Immature natural killer cell (primary cell): ENCODE data around the gene SLC4A2. TPM values are rescaled to one million over a fixed set of nuclear protein-coding genes. Genes with fewer than 3 reads are reported as not detected.
"Not testable (repeated sequence)": the region's sequence is repeated elsewhere in the genome, so short reads cannot be mapped to it uniquely, and the experiment has no call there.

ENCODE experiments used
- DNase-seq, 3 donors: peaks; one replicate each; pipeline ENCODE4 v3.0.0; 2022; ENCODE audit warnings: mixed read lengths in 1 of 3
- H3K27ac Mint-ChIP-seq, 6 donors: one replicate each; pipeline ENCODE4 v1.8.0; 2020; ENCODE audit warnings: mixed read lengths in 6 of 6, mild to moderate bottlenecking in 5 of 6, inconsistent platforms in 4 of 6, moderate library complexity in 3 of 6
- H3K27me3 Mint-ChIP-seq, 3 donors: one replicate each; pipeline ENCODE4 v1.8.0; 2020 to 2021; ENCODE audit warnings: low read depth in 3 of 3, mild to moderate bottlenecking in 3 of 3, mixed read lengths in 3 of 3, moderate library complexity in 3 of 3, inconsistent platforms in 1 of 3
- H3K36me3 Mint-ChIP-seq, 3 donors: one replicate each; pipeline ENCODE4 v1.8.0; 2020; ENCODE audit warnings: mixed read lengths in 3 of 3, inconsistent platforms in 2 of 3, mild to moderate bottlenecking in 2 of 3
- H3K4me1 Mint-ChIP-seq, 2 donors: one replicate each; pipeline ENCODE4 v1.8.0; 2020; ENCODE audit warnings: inconsistent platforms in 2 of 2, mild to moderate bottlenecking in 2 of 2, mixed read lengths in 2 of 2, moderate library complexity in 1 of 2
- H3K4me3 Mint-ChIP-seq, 5 donors: one replicate each; pipeline ENCODE4 v1.8.0; 2020; ENCODE audit warnings: mild to moderate bottlenecking in 5 of 5, mixed read lengths in 5 of 5, inconsistent platforms in 3 of 5, moderate library complexity in 3 of 5
- H3K9me3 Mint-ChIP-seq, 6 donors: one replicate each; pipeline ENCODE4 v1.8.0; 2020; ENCODE audit warnings: mild to moderate bottlenecking in 6 of 6, mixed read lengths in 6 of 6, inconsistent platforms in 4 of 6, moderate library complexity in 3 of 6
- polyA plus RNA-seq, 3 donors: library from polyadenylated mRNA; unstranded; fragments of 300-500 nt; fragmentation: Illumina TruSeq; gene quantifications; one replicate each; pipeline ENCODE4 v1.2.3, GENCODE V29; 2021

Gene SLC4A2, protein sequence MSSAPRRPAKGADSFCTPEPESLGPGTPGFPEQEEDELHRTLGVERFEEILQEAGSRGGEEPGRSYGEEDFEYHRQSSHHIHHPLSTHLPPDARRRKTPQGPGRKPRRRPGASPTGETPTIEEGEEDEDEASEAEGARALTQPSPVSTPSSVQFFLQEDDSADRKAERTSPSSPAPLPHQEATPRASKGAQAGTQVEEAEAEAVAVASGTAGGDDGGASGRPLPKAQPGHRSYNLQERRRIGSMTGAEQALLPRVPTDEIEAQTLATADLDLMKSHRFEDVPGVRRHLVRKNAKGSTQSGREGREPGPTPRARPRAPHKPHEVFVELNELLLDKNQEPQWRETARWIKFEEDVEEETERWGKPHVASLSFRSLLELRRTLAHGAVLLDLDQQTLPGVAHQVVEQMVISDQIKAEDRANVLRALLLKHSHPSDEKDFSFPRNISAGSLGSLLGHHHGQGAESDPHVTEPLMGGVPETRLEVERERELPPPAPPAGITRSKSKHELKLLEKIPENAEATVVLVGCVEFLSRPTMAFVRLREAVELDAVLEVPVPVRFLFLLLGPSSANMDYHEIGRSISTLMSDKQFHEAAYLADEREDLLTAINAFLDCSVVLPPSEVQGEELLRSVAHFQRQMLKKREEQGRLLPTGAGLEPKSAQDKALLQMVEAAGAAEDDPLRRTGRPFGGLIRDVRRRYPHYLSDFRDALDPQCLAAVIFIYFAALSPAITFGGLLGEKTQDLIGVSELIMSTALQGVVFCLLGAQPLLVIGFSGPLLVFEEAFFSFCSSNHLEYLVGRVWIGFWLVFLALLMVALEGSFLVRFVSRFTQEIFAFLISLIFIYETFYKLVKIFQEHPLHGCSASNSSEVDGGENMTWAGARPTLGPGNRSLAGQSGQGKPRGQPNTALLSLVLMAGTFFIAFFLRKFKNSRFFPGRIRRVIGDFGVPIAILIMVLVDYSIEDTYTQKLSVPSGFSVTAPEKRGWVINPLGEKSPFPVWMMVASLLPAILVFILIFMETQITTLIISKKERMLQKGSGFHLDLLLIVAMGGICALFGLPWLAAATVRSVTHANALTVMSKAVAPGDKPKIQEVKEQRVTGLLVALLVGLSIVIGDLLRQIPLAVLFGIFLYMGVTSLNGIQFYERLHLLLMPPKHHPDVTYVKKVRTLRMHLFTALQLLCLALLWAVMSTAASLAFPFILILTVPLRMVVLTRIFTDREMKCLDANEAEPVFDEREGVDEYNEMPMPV
- 10 to 100 TPM in 2 of 3 donors, 1 to 10 TPM in 1; 6.7 to 19.8 (median 10.9) TPM for polyA plus RNA-seq

DNA sequence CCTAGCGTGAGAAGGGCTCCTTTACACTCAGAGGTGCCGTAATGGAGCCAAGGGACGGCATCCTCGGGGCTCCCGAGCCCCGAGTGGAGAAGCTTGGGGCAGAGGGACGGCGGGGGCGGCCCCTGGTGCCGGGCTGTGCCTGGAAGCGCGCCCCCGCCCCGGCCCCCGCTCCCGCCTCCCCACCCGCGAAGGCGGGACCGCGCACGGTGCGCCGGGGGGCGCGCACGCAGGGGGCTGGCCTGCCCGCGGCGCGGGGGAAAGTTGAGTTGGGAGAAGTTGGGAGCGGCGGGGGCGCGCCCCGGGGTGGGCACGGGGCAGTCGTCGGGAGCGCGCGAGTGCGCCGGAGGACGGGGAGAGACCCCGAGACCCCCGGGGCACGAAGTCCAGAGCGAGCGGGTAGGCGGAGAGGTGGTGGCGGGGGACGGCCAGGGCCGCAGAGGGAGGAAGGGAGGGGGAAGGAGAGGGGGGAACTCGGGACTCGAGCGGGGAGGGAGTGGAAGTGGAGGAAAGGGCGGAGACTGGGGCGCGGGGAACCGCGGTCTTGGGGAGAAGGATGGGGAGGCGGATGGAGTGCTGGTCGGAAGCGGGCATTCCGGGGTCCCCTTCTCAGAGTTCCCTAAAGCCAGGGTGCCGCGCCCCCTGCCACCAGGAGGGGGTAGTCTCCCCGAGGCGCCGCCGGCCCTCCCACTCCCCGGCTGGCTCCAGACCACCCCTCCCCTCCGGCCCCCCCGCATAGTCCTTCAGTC lies at the start of gene SLC4A2:
SLC4A2 (plus strand) TSS at position 223 of the 746 bp plus-strand sequence. CDS start 2,399 bp downstream, outside the sequence.
- H3K36me3 Mint-ChIP-seq: peaks cover 0 to 3% (median 0%) of the 10 kb centered on the region in 3 donors
- H3K4me1 Mint-ChIP-seq: peaks cover 34 to 42% of the 10 kb centered on the region in 2 donors
- peak; percentile 77 to 80 (median 78) for DNase-seq
- H3K27me3 Mint-ChIP-seq: peaks cover 0 to 6% (median 3%) of the 10 kb centered on the region in 3 donors
- H3K27ac Mint-ChIP-seq: peak within 1 kb of the TSS; percentile 85 to 97 (median 95)
- peak within 1 kb of the TSS; percentile 92 to 95 (median 92) for H3K4me3 Mint-ChIP-seq
- no peaks in the 10 kb centered on the region for H3K9me3 Mint-ChIP-seq

DNA sequence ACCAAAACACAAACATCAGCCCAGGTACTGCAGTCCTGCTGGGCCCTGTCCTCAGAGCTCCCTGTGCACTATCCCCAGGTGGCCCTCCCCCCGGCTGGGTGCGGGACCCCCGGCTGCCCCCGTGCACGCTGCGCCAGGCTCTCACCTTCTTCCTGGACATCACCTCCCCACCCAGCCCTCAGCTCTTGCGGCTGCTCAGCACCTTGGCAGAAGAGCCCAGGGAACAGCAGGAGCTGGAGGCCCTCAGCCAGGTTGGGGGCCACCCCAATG lies 49.4 kb upstream of the SLC4A2 start:
- peak overlapping the region in 2 of 5 donors; percentile 70 to 80 for H3K4me3 Mint-ChIP-seq
- H3K36me3 Mint-ChIP-seq: no peaks in the 10 kb centered on the region
- peaks cover 13 to 29% (median 29%) of the 10 kb centered on the region in 3 donors for H3K27me3 Mint-ChIP-seq
- peak overlapping the region; percentile 93 to 98 (median 96) for H3K27ac Mint-ChIP-seq
- DNase-seq: no peak
- peaks cover 0 to 2% (median 0%) of the 10 kb centered on the region in 6 donors for H3K9me3 Mint-ChIP-seq
- peaks cover 72 to 79% of the 10 kb centered on the region in 2 donors for H3K4me1 Mint-ChIP-seq

DNA sequence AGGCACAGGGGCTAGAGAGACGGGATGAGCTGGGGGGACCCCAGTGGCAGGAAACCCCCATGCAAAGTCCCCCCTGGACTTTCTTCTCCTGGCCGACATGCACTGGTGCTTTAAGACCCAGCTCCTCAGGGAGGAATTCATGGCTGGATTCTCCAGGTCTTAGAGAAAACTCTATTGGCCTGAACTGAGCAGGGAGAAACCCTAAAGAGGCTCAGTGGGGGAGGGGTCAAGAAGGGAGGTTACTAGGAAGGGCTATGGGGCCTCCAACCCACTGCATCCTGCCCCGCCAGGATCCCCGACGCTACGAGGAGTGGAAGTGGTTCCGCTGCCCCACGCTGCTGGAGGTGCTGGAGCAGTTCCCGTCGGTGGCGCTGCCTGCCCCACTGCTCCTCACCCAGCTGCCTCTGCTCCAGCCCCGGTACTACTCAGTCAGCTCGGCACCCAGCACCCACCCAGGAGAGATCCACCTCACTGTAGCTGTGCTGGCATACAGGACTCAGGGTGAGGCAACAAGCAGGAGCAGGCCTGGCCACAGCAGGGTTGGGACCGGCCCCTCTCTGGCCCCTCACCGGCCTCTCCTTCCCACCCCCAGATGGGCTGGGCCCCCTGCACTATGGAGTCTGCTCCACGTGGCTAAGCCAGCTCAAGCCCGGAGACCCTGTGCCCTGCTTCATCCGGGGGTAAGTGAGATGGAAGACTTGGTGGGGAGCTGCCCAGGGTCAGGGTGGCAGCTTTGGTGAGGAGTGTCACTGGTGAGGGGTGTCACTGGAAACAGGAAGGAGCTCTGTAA lies 48.9 kb upstream of the SLC4A2 start:
- H3K4me1 Mint-ChIP-seq: peaks cover 77 to 84% of the 10 kb centered on the region in 2 donors
- peak; percentile 76 to 79 (median 76) for DNase-seq
- H3K27me3 Mint-ChIP-seq: peaks cover 18 to 34% (median 27%) of the 10 kb centered on the region in 3 donors

DNA sequence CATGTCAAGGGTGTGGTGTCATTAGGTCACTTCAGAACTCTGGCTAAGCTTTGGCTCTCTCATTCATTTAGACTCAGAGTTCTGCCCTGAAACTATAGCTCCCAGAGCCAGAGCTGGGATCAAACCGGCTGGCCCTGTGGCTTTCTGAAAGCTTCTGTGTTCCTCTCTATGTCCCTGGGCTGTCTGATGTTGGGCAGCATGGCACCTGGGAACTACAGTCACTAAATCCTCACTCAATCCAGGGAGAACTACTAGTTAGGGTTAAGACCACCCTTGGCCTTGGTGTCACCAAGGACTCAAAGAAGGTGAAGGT lies 48.3 kb upstream of the SLC4A2 start:
- DNase-seq: no peak
- Mint-ChIP-seq H3K36me3 (no peaks in the 10 kb centered on the region), H3K27me3 (peaks cover 18 to 36% (median 28%) of the 10 kb centered on the region in 3 donors), H3K27ac (peak overlapping the region; percentile 93 to 98 (median 96)), H3K9me3 (peaks cover 0 to 2% (median 0%) of the 10 kb centered on the region in 6 donors), H3K4me3 (peak overlapping the region; percentile 70 to 82 (median 79)), H3K4me1 (peaks cover 78 to 82% of the 10 kb centered on the region in 2 donors)

More for the DNA sequence above, 48.9 kb upstream of the SLC4A2 start:
- Mint-ChIP-seq H3K27ac (peak overlapping the region; percentile 93 to 98 (median 96)), H3K9me3 (peaks cover 0 to 2% (median 0%) of the 10 kb centered on the region in 6 donors), H3K4me3 (peak overlapping the region; percentile 70 to 82 (median 79)), H3K36me3 (no peaks in the 10 kb centered on the region)

DNA sequence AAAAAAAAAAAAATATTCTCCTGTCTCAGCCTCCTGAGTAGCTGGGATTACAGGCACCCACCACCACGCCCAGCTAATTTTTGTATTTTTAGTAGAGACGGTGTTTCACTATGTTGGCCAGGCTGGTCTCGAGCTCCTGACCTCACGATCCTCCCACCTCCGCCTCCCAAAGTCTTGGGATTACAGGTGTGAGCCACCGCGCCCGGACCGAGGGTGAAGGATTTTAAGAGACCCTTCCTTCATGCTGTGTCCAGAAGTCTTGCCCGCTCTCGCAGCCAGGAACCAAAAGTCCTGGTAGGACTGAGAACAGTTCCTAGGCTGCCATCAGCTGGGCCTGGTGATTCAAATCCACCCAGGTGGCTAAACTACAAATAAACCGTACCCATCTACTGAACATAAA lies 47.8 kb upstream of the SLC4A2 start:
- peaks cover 22 to 36% (median 30%) of the 10 kb centered on the region in 3 donors for H3K27me3 Mint-ChIP-seq
- H3K9me3 Mint-ChIP-seq, H3K36me3 Mint-ChIP-seq, DNase-seq: not testable (repeated sequence)
- peak overlapping the region; percentile 72 to 98 (median 95) for H3K27ac Mint-ChIP-seq
- peak overlapping the region; percentile 43 to 75 (median 57) for H3K4me3 Mint-ChIP-seq
- peaks cover 73 to 80% of the 10 kb centered on the region in 2 donors for H3K4me1 Mint-ChIP-seq

DNA sequence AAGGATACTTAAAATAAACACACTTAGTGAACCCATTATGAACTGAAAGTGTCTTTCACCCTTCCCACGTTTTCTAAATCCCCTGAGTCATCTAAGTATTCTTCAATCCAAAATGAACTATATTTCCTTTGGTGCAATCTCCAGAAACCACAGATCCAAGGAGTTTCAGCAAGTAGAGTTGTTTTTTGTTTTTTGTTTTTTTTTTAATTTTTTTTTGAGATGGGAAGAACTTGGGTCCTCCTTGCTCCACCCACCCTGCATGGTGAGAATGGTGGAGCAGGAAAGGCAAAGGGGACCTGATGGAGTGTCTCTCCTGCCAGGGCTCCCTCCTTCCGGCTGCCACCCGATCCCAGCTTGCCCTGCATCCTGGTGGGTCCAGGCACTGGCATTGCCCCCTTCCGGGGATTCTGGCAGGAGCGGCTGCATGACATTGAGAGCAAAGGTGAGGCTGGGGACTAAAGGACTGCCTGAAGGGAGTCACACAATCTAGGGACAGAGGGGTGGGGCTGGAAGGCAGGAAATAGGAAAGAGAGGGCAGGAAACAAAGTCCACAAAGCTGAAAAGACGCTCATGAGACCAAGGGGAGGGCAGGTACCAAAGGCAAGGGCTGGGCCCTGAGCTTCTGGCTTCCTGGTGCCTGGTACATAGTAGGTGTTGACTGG lies 47.2 kb upstream of the SLC4A2 start:
- peaks cover 71 to 76% of the 10 kb centered on the region in 2 donors for H3K4me1 Mint-ChIP-seq
- peak overlapping the region; percentile 43 to 76 (median 68) for H3K4me3 Mint-ChIP-seq
- no peaks in the 10 kb centered on the region for H3K36me3 Mint-ChIP-seq
- peaks cover 0 to 2% (median 0%) of the 10 kb centered on the region in 6 donors for H3K9me3 Mint-ChIP-seq
- no peak for DNase-seq
- peak overlapping the region; percentile 72 to 98 (median 95) for H3K27ac Mint-ChIP-seq
- peaks cover 22 to 36% (median 30%) of the 10 kb centered on the region in 3 donors for H3K27me3 Mint-ChIP-seq

DNA sequence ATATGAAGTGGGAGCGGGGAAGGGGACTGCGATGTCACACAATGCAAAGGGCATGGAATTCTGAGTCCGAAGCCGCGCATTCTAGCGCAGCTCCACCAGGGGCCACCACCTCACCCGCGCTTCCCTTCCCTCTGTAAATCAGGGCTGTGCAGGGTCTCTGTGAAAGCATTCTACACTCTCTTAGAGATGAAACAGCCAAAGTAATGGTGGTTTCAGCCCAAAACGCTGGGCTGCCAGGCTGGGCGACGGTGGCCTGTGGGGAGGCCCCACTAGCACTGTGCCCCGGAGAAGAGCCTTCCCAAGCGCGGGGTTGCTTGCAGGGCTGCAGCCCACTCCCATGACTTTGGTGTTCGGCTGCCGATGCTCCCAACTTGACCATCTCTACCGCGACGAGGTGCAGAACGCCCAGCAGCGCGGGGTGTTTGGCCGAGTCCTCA lies 46.5 kb upstream of the SLC4A2 start:
- H3K4me3 Mint-ChIP-seq: peak overlapping the region; percentile 58 to 88 (median 68)
- H3K4me1 Mint-ChIP-seq: peaks cover 71 to 76% of the 10 kb centered on the region in 2 donors
- H3K36me3 Mint-ChIP-seq: no peaks in the 10 kb centered on the region
- H3K27me3 Mint-ChIP-seq: peaks cover 24 to 36% (median 32%) of the 10 kb centered on the region in 3 donors
- peaks cover 0 to 2% (median 0%) of the 10 kb centered on the region in 6 donors for H3K9me3 Mint-ChIP-seq
- DNase-seq: peak in 1 of 3 donors; percentile 39
- peak overlapping the region; percentile 72 to 98 (median 95) for H3K27ac Mint-ChIP-seq

DNA sequence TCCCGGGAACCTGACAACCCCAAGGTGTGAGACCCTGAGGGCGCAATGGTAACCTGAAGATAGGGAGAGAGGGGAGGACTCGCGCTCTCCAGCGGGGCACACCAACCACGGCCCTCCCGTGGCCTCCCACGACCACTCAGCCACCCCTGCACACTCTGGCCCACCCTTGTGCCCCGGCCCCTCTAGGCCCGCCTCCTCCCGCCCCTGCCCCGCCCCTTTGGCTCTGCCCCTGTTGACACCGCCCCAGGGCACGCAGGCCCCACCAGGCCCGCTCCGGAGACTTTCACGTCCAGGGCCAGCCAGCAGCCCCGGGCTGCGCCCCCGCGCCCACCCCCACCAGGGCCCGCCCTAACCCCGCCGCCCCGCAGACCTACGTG lies 46.0 kb upstream of the SLC4A2 start:
- Mint-ChIP-seq H3K4me3 (peak overlapping the region in 4 of 5 donors; percentile 86 to 92 (median 89)), H3K9me3 (peaks cover 0 to 2% (median 0%) of the 10 kb centered on the region in 6 donors), H3K27ac (peak overlapping the region in 5 of 6 donors; percentile 93 to 99 (median 96)), H3K27me3 (peaks cover 24 to 38% (median 33%) of the 10 kb centered on the region in 3 donors), H3K4me1 (peaks cover 71 to 76% of the 10 kb centered on the region in 2 donors), H3K36me3 (no peaks in the 10 kb centered on the region)
- no peak for DNase-seq

DNA sequence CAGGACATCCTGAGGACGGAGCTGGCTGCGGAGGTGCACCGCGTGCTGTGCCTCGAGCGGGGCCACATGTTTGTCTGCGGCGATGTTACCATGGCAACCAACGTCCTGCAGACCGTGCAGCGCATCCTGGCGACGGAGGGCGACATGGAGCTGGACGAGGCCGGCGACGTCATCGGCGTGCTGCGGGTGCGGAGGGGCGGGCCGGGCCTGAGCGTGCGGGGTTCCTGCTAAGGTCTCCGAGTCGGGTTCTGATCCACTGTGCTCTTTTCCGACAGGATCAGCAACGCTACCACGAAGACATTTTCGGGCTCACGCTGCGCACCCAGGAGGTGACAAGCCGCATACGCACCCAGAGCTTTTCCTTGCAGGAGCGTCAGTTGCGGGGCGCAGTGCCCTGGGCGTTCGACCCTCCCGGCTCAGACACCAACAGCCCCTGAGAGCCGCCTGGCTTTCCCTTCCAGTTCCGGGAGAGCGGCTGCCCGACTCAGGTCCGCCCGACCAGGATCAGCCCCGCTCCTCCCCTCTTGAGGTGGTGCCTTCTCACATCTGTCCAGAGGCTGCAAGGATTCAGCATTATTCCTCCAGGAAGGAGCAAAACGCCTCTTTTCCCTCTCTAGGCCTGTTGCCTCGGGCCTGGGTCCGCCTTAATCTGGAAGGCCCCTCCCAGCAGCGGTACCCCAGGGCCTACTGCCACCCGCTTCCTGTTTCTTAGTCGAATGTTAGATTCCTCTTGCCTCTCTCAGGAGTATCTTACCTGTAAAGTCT lies 45.5 kb upstream of the SLC4A2 start:
- Mint-ChIP-seq H3K27me3 (peaks cover 24 to 39% (median 33%) of the 10 kb centered on the region in 3 donors), H3K36me3 (no peaks in the 10 kb centered on the region), H3K4me1 (peaks cover 71 to 74% of the 10 kb centered on the region in 2 donors), H3K9me3 (peaks cover 0 to 2% (median 0%) of the 10 kb centered on the region in 6 donors), H3K4me3 (peak overlapping the region; percentile 86 to 92 (median 88)), H3K27ac (peak overlapping the region; percentile 64 to 99 (median 96))
- peak; percentile 94 to 96 (median 94) for DNase-seq

DNA sequence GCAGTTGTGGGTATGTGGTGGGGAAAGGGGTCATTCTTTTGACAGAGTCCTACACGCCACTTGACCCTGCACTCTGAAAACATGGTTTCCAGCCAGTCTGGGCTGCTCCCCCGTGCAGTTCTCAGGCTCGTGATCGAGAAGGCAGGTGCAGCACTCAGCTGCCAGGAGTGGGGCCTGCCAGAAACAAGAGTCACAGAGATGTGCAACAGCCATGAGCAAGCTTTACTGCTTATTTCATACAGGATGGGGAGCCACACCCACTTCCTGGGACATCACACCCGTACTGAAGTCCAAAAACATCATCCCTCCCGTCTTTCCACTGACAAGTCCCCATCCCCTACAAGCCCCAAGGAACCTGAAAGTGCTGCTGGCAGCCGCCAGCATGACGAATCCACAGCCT lies 44.4 kb upstream of the SLC4A2 start:
- H3K36me3 Mint-ChIP-seq: no peaks in the 10 kb centered on the region
- H3K4me1 Mint-ChIP-seq: peaks cover 72 to 79% of the 10 kb centered on the region in 2 donors
- H3K27me3 Mint-ChIP-seq: peaks cover 30 to 43% (median 36%) of the 10 kb centered on the region in 3 donors
- peak overlapping the region in 5 of 6 donors; percentile 77 to 99 (median 96) for H3K27ac Mint-ChIP-seq
- peaks cover 0 to 2% (median 0%) of the 10 kb centered on the region in 6 donors for H3K9me3 Mint-ChIP-seq
- DNase-seq: no peak
- peak overlapping the region; percentile 62 to 92 (median 86) for H3K4me3 Mint-ChIP-seq

DNA sequence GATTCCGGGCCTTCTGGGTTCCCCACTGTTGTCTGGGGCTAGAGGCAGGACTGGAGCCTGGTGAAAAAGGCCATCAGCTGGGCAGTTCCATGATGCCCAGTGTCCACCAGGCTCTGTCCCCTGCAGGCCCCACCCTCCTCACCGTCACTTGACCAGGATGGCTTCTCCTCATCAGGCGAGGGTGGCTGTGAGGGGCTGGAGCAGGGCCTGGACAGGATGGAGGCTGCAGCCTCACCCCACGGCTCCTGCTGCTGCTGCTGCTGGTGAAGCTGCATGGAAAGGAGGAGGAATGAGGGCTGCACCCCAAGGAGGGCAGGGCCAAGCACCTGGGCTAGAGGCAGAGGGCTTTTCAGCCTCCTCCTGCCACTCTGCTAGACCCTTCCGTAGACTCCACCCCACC lies 43.4 kb upstream of the SLC4A2 start:
- H3K27ac Mint-ChIP-seq: peak overlapping the region in 4 of 6 donors; percentile 63 to 99 (median 84)
- H3K4me1 Mint-ChIP-seq: peaks cover 62 to 69% of the 10 kb centered on the region in 2 donors
- H3K36me3 Mint-ChIP-seq: no peaks in the 10 kb centered on the region
- peaks cover 0 to 2% (median 0%) of the 10 kb centered on the region in 6 donors for H3K9me3 Mint-ChIP-seq
- peaks cover 30 to 42% (median 33%) of the 10 kb centered on the region in 3 donors for H3K27me3 Mint-ChIP-seq
- no peak overlapping the region for H3K4me3 Mint-ChIP-seq
- no peak for DNase-seq
